Pulmonary artery endothelial cell (primary cell): ENCODE data around the gene SPIC. TPM values are rescaled to one million over a fixed set of nuclear protein-coding genes. Genes with fewer than 3 reads are reported as not detected.

Source experiments
- DNase-seq: peaks from one replicate; pipeline ENCODE4 v3.0.0-alpha.2; 2011; ENCODE audit warnings: low read depth, low spot score
- total RNA-seq: library from RNA; depleted of rRNA; stranded (reverse); fragments of >200 nt; gene quantifications from 2 replicates; pipeline ENCODE4 v1.2.3, GENCODE V29; 2014

SPIC gene
- total RNA-seq, 1 donor from 2014 or later: not detected

DNA sequence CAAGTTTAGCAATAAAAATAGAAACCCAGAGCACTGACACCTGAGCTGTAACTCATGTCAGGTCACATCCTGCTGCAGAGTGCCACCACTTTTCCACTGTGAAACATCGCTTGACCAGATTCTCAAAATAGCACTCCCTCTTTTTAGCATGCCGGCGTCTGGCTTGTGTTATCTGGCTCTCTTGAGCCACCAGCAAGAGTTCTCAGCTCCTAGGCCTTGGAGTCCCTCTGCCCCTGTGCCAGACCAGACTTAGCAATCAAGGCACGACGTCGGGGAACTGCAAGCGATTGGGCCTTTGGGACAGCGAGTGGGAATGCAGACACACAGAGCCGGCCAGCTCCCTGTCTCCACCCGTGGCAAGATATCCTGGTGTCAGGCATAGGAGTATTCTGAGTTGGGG, 52.5 kb downstream of the SPIC start:
- DNase-seq: no peak

DNA sequence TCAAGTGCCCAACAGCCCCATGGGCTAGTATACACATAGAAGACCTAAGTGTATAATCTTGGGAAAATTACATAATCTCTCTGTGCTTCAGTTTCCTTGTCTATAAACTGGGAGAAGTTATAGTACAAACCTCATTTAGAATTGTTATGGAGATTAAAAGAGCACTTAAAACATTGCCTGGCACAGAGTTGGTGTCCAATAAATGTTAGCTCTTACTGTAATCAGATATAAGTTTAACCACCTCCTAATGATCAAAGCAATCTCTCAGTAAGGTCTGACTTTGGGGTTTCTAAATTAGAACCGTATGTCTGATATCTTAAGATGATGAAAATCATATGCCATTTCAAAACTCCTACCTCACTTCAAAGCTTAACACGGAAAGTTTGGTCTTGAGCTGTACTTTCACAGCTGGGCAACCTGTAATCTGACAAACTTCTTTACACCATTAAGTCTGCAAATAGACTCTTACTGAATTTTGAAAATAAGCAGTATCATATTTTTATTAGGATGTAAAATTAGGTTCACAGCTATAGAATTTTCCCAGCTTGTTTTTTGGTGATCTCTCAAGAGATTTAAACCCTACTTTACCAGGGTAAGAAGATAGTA, 61.0 kb downstream of the SPIC start:
- DNase-seq: no peak

Other genes with a start within 250 kb of the SPIC start
- 18.7 and 30.9 TPM in 2 replicates for gene UTP20, start 195.2 kb upstream of the SPIC start, total RNA-seq
- 92.5 and 125 TPM in 2 replicates for gene ARL1, start 67.6 kb upstream of the SPIC start, total RNA-seq
- gene MYBPC1, start 119.6 kb downstream of the SPIC start, total RNA-seq: not detected in 2 replicates
- gene CHPT1, start 222.3 kb downstream of the SPIC start, total RNA-seq: 29.8 and 49.3 TPM in 2 replicates